ENCODE results near the gene CAPZA2. TPM values are rescaled to one million over a fixed set of nuclear protein-coding genes. Genes with fewer than 3 reads are reported as not detected.
"Not testable (repeated sequence)": the region's sequence is repeated elsewhere in the genome, so short reads cannot be mapped to it uniquely, and the experiment has no call there.

Gene CAPZA2
- total RNA-seq, 1 donor from 2014 or later: 198 TPM

DNA sequence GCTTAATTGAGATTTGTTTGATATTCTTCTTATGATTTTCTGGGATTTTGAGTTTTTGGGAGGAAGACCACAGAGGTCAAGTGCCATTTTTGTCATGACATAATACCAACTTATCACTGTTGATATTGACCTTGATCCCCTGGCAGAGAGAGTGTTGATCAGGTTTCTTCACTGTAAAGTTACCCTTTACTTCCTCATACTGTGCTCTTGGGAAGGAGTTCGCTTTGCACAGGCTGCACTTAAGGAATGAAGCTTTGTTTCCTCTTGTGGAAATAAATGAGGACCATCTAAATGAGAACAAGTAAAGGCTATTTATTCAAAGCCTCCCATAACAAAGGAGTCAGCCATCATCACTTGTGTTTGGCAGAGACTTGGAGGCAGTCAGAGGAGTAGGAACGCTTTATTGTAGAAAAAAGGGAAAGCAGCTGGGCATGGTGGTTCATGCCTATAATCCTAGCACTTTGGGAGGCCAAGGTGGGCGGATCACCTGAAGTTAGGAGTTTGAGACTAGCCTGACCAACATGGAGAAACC is 107.0 kb downstream of the CAPZA2 start:
- ATAC-seq: no peak
- intact Hi-C loops (cut with DNase I): no loop called here
- no peak for DNase-seq (ENCODE audit: low spot score)

DNA sequence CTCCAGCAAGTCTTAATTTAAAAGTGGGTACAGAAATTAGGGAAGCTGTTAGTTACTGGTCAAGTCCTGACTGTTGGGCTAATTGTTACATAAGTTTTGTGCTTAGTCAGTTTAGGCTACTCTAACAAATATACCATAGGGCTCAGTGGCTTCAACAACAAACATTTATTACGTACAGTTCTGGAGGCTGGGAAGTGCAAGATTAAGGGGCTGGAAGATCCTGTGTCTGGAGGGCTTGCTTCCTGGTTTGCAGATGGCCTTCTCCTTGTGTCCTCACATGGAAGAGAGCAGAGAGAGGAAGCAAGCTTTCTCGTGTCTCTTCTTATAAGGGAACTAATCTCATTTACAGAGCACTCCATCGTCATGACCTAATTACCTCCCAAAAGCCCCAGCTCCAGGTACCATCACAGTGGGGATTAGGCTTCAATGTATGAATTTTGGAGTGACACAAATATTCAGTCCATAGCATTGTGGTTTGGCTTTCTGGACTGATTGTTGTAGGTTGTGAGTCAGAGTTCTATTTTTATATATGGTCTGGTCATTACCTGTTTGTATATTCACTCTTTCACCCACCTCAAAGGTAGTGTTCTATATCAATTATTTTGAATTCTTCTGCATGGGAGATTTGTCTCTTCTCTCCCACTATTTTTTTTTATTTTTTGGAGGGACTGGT is 108.0 kb downstream of the CAPZA2 start:
- DNase-seq (ENCODE audit: low spot score) (no peak), ATAC-seq (peak; percentile 36)
- intact Hi-C loops (cut with DNase I): no loop called here

DNA sequence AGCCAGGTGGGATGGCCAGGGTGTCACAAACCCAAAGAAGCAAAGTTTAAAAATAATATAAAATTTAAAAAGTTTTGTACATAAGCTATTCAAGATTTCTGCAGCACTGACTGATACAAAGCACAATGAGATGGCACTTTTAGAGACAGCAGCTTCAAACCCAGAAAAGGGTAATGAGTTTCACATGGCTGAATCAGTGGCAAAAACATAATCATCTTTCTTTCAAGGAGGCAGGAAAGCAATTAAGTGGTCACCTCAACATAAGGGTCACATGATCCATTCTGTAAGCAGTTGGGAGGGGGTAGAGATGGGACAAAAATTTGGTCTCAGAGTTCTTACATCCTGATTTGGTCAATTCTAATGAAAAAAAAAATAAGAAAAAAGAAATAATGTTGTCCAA is 108.8 kb downstream of the CAPZA2 start:
- DNase-seq (ENCODE audit: low spot score); ATAC-seq; intact Hi-C loops (cut with DNase I): not testable (repeated sequence)

Other genes with a start within 250 kb of the CAPZA2 start
- gene MET, start 190.4 kb upstream of the CAPZA2 start, total RNA-seq: 60.7 TPM
- gene ST7, start 90.9 kb downstream of the CAPZA2 start, total RNA-seq: 19.7 TPM